Daoy (cell line): ENCODE data around the gene DOCK4. TPM values are rescaled to one million over a fixed set of nuclear protein-coding genes. Genes with fewer than 3 reads are reported as not detected.

Experiments
- DNase-seq: peaks from one replicate; pipeline ENCODE4 v3.0.0-alpha.2; 2015; ENCODE audit warnings: low read depth
- total RNA-seq: library from RNA; depleted of rRNA; stranded (reverse); fragments of >200 nt; shearing (Covaris generic); gene quantifications from 2 replicates; pipeline ENCODE4 v1.2.3, GENCODE V29; 2014

The DOCK4 gene
- total RNA-seq, 1 experiment from 2014 or later, result 17.2 TPM

DNA sequence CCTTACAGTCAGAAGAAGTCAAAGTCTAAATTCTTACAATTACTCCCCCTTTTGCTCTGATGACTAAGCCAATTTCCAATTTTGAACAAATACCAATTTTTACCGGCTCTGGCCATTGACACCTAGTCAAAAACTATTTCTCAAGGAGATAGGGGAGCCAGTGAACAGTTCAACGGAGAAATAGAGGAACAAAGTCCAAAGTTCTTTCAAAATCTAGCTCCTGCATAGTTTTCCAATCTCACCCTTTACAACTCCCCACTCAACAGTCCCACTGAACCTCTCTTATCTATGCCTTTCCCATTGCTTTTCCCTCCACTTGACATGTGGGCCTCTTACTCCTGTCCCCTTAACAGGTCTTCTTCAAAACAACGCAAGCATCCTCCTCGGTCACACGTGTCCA lies 192.9 kb downstream of the DOCK4 start:
- DNase-seq, result no peak

DNA sequence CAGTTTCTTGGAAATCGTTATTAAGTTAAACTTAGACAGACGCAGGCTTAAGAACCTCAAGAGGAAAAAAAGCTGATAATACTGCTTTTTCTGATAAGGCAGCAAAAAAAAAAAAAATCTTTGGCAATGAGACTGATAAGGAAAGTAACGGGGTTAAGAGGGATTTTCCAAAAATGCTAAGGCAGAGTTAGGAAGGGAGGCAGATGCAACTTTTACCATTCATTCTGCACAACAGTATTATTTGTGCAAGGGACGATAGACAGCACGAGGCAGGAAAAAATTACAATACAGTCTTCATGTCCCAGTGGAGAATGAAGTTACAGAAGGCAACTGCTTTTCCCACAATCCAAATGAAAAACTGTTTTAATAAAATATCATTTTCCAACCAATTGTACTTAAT lies 194.0 kb downstream of the DOCK4 start:
- no peak for DNase-seq

DNA sequence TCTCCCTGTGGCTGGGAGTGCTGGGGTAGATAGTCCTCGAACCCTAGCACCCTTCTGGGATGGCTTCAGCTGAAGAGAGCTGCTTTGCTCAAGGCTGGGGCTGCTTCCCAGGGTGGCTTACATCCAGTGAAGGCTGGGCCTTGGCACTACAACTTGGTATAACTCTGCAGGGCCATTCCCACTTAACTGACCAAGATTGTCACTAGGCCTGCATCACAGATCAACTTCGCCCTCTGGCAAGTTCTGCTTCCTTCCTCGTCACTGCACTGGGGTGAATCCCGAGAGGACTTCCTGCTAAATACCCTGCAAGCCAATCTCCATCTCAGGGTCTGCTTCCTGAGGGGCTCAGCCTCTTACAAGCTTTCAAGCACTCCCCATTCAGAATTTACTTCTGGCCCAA lies 195.2 kb downstream of the DOCK4 start:
- DNase-seq, result no peak

DNA sequence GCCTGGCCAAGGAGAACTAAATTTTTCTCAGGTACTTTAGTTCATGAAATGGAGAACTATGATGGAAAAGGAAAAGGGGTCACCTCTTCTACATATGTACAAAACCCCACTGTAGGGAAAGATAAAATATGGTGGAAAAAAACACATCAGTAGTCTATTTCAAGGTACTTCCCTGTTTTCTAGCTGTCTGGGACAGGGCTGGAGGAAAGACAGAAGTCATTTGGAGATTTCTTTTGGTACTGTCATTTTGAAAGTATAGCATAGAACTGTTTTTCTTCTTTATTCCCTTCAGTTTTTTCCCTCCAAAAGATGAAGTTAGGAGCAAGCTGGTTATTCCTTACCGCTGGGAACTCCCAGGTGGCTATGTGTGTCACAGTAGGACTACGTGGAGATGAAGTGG lies 196.1 kb downstream of the DOCK4 start:
- no peak for DNase-seq

DNA sequence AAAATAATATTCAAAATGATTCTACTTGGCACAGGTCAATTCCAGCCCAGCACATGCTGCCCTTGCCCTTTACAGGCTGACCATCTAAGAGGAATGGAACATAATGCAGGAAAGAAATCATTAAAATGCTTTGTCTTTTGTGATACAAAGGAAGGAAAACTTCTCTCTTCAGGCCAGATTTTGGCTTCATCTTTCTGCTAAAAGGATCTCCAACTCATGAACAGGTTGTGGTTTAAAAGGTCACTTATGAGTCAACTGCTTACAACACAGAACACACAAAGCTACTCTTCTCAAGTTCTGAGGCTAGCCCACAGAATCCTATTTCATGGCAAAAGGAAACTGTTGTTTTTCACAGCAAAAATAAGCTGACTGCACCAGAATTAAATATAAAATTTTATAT lies 197.1 kb downstream of the DOCK4 start:
- DNase-seq, result peak; percentile 54

DNA sequence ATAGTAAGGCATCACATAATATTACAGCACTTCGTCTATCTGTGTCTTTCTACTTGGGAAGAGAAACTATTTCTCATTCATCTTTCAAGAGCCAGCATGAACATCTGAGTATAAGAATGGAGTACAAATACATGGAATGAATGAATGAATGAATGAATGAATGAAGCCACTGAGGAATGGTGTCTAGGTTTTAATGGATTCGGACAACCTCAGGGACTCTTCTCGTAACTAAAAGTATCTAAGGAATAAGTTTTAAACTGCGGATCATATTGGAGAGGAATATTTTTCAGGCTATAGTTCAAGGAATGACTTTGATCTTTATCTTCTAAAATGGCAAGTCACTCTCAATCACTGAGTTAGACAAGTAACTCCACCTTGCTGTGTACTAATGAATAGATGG lies 199.0 kb downstream of the DOCK4 start:
- DNase-seq, result no peak

DNA sequence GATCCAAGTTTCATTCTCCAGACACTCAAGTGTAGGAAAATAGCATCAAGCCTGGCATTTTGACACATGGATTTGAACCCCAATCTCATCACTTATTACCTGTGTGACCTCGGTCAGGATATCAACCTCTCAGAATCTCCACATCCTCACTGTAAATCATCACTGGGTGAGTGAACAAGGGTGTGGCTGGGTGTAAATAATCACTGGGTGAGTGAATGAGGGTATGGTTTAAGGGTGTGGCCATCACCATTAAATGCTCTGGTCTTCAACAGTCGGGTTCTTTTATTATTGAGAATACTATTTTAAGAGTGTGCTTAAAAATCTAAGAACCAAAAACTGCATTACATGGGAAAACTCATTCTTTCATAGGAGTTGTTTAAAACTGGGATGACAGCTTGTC lies 200.1 kb downstream of the DOCK4 start:
- no peak for DNase-seq

DNA sequence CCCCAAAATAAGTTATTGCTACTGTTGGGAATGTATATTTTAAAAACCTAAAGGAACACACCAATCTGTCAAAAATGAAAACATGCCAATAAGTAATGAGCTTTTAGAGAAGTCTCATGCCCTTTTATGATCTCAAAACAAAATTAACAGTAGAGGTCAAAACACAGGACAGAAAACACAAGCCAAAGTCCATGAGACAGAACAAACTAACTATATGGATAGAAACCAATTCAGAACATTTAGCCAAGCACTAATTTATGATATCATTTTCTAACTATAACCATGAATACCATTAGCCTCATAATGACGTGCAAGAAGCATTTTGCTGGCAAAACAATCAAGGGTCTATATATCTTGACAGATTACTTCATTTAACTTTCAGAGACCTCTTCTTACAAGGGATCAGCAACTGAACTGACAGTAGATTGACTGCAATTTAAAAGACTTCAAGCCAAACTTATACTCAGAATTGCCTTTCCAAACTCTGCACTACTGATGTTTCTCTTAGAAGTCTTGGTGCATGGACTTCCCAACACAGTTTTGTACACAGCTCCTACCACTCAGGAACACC lies 200.9 kb downstream of the DOCK4 start:
- DNase-seq, result no peak

DNA sequence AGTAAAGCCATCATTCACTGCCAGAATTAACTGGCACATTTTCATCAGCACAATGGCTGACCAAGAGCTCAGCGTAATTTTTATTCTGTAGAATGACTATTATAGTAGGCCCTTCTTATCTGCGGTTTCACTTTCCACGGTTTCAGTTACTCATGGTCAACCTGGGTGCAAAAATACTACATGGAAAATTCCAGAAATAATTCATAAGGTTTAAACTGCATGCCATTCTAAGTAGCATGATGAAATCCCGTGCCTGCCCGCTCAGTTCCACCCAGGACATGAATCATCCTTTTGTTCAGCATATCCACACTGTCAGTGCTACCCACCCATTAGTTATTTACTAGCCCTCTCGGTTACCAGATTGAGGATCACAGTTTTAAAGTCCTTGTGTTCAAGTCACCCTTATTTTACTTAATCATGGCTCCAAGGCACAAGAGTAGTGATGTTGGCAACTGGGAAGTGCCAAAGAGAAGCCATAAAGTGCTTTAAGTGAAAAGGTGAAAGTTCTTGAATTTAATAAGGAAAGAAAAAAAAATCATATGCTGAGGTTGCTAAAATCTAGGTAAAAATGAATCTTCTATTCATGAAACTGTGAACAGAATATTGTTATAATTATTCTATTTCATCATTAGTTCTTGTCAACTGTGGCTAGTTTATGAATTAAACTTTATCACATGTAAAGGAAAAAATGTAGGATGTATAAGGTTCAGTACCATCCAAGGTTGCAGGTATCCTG lies 204.9 kb downstream of the DOCK4 start:
- DNase-seq, result peak; percentile 94

DNA sequence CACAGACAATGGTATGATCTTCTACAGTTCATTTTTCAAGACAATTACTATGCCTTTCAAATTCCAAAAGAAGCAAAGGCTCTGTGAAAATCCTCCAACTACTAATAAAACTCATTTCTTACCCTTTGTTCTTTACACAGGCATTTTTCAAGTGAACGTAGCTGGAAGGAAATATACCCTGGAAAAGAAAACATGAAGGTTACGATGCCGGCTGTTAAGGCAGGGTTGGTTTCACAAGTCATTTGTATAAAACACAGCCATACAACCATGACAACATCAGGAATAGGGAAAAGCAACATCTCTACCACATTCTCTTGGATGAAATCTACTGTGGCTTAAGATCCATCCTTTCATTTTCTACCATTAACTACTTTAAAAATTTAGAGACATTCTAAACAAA lies 207.9 kb downstream of the DOCK4 start:
- DNase-seq, result no peak

DNA sequence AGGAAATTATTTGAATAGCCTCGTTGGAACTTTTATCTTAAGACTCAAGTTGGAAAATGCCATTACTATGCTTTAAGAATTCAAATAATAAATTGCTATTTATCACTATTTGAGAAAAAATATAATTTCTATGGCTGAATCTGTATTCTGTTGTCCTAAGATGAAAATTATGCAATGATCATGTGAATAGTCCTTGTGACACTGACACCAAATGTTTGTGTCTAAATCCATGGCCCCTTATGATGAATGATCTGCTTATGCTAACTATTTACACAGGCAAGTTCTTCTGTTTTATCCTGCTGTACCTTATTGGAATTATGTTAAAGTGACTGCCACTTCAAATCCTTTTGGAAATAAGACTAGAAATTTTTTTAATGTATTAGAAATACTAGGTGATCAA lies 208.7 kb downstream of the DOCK4 start:
- no peak for DNase-seq

DNA sequence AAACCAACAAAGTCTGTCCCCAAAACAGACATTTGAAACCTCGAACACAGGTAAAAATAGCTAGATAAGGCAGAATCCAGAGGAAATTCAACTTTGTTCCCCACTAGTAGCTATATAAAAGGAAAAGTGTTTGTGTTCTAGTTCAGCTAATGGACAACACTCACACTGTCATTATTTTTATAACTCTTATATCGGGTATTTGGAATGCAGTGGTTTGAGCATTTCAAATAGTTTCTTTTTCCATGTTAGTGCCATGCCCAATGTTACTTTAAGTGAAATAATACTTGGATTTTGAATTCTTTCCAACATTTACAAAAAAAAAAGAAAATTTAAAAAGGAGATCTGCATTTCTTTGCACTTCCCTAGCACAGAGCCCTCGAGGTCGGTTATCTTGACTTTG lies 213.6 kb downstream of the DOCK4 start:
- no peak for DNase-seq

DNA sequence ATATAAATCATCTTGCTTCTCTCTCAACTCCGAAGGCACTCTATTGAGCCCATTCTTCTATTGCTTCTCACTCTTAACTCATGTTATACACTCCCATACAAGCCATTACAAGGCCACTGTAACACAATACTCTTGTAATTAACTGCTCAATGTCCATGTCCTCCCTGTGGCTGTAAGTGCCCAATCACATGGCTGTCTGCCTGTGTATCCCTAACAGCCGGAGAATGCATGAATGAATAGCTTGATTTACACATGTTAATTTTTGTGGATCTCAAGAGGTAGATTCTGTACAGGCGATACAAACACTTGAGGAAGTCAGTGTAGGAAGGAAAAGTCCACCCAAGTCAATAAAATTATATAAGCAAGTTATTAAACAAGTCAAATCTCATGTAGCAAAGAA lies 215.6 kb downstream of the DOCK4 start:
- no peak for DNase-seq

DNA sequence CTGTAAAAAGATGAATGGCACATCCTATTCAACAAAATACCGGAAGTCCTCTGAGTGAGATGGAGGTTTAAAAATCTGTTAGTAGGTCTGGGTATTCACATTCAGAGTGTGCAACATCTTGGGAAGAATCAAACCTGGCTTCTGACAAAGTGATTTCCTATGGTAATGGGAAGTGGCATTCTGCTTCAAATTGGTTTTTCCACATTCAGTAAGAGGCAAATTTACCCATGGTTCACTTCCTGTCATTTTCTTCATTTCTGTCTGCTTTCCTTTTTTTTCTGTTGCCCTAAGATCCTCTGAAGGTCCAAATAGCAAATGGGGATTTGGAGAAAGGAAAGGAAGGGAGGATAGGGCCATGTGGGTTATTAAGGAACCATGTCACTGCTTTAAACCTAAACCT lies 218.3 kb downstream of the DOCK4 start:
- no peak for DNase-seq

DNA sequence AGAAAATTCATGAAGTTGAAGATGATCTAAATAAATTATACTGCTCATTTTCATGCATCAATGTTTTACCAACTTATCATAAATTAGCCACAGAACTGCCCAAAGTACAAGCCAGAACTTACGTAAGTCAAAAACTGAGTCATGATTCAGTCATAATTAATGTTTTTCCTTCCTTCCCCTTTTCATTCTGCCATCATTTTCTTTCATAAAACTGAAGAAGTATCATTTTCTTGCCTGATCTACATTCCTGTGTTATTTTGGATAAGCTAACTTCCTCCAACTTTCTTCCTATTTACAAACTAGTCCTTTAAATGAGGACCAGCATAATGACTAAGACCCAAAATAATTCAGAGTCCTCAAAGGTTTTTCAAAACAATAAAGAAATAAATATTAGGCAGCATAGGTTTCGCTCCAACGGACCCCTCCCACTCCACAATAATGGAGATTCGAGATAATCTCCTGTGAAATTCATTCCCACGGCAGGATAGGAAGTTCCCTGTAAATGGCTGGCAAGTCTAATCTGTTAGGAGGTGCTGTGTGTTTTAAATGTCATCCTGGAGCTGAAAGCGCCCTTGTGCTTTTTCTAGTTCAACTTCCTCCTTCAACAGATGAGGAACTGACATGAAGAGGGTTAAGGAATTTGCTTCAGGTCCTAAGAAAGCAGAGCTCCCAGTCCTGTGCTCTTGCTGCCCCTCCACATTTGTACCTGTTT lies 218.9 kb downstream of the DOCK4 start:
- peak; percentile 31 for DNase-seq

DNA sequence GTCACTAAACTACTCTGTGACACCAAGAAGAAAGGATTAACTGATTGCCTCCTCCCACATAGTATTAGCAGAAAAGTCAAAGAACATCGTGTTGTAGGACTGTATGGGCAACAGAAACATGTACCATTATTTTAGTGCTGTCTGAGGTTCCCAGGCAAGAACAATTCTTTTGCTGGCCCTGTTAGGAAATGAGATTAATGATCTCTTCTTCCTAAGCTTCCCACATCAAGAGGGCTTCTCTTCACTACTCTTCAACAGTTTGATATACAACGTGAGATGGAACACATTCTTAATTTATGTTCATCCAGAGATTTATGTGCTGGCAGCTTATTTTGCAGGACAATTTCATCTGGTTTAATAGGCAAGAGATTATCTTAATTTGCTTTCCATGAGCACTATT lies 219.6 kb downstream of the DOCK4 start:
- DNase-seq, result no peak

DNA sequence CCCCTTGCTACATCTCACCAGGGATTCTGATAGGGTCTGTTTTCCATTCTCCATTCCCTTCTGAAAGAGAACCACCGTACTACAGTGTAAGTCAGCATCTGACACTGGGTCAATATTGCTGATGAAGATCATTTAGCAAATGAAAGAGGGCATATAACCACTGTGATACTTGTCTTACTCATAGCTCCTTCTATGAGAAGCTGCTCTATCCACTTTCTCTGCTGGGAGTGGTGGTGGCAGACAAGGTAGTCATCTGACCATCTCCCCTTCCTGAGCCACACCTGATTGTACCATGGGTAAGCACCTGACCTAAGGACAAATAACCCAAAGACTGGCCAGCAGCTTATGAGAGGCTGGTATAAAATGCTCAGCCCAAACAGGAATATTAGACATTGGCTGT lies 220.4 kb downstream of the DOCK4 start:
- no peak for DNase-seq

DNA sequence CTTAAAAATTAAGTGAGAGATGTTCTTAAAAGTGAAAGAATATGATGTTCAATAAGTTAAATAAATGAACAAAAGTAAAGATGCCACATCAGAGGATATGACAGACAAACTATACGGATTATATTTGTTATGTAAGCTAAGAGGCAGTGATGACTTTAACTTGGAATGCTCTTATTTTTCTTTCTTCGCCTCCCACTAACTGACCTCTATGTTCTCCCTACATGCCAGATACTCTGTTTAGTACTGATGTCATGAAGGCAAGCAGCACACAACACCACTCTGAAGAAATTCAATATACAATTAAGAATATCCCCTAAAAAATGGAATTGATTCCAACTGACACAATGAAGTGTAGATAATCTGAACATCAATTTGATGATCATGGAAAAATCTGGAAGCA lies 223.4 kb downstream of the DOCK4 start:
- no peak for DNase-seq

DNA sequence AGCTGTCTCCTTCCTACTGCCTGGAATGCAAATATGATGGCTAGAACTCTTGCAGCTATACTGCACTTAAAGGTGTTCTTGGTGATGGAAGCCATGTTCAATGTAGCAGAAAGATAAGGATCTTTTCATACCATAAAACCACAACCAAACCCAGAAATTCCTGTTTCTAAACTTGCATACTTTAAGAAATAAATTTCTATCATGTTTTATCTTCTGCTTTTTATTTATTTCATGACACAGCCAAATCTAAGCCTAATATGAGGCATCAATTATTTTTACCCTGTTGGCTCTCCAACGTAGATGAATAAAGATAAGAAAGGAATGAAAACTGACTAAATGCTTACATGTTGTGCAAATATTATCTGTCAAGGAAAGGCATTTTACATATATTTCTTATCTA lies 224.1 kb downstream of the DOCK4 start:
- DNase-seq, result no peak

DNA sequence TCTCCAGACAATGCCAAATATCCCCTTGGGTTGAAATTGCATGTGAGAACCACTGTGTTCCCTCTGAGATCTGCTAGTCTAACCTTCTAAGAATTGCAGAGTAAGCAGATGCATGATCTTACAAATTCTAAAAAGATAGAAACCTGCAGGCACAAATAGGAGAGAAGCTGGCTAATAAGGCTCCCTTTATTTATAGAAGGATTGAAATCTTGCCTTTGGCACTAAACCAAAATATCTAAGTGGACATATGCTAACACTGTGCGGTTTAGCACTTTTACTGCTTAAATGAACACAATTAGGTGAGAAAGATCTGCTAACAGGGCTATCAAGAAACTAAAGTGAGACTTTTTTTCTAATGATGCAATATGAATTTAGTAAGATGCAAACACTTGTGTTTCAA lies 225.5 kb downstream of the DOCK4 start:
- no peak for DNase-seq

DNA sequence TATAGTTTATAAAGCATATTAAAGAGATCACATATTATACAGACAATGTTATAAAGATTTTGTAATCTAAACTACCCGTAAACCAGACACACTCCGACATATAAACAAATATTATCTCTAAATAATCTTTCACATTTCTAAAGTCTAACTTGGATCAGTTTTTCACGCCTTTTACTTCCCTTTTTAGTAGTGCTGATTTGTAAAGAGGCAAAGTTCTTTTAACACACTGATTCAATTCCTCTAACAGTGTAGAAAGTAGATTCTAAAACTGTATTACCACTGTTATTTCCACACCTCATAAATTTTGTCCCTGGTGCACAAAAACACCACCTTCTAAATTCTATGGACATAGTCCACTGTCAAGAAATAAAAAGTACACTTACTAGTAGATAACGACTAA lies 230.9 kb downstream of the DOCK4 start:
- DNase-seq, result no peak

DNA sequence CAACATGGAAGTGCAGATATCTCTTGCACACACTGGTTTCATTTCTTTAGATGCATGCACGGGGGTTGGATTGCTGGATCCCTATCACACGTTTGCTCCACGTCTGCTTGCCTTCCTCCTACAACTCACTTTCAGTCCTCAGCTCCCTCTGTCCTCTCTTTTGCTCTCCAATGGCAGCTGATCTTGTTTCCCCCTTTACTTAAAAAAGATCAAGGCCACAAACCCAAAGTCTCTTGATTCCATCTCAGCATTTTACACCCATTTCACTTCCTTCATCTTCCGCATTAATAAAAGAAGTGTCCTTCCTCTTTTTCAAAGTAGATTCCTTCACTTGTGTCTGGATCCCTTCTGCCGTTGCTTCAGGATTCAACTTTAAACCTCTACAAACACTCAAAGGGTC lies 245.2 kb downstream of the DOCK4 start:
- DNase-seq, result no peak

DNA sequence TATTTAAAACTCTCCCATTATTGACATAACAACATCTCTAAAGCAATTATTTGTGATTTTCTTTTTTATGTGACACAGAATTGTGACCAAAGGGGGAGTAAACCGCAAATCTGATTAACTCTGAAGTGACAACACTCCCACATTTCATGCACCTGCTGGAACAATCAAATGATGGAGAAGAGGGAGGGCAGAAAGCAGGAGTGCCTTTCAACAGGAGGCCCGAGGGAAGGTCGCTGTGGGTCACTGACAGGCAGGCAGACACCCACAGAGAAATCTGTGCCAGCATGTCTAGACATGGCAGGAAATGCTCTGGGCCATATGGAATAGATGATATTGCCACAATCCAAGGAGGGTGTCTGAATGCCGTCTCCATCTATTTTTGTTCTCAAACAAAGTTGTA lies 247.3 kb downstream of the DOCK4 start:
- peak; percentile 71 for DNase-seq
